Measurements from ENCODE around the gene NVL.
"Not testable (repeated sequence)": the region's sequence is repeated elsewhere in the genome, so short reads cannot be mapped to it uniquely, and the experiment has no call there.

NVL gene

GRCh38 chr1:224329842-224330753, at the start of gene NVL:
TSS of gene NVL (minus strand) at chr1:224330172. CDS start at chr1:224330127, 45 bp downstream.
- DNase-seq (ENCODE audit: low read depth in 2 of 2): peak; percentile 55 to 69

- DNase-seq (ENCODE audit: low read depth in 2 of 2): no peak
Measured at GRCh38 chr1:224378855-224379631, 49.1 kb upstream of the NVL start.

GRCh38 chr1:224377676-224378006, 47.7 kb upstream of the NVL start:
- no peak for DNase-seq (ENCODE audit: low read depth in 2 of 2)

GRCh38 chr1:224375059-224375458, 45.1 kb upstream of the NVL start:
- DNase-seq (ENCODE audit: low read depth in 2 of 2): no peak

GRCh38 chr1:224373008-224373590, 43.1 kb upstream of the NVL start:
- DNase-seq (ENCODE audit: low read depth in 2 of 2): no peak

- DNase-seq (ENCODE audit: low read depth in 2 of 2): no peak
Measured at GRCh38 chr1:224368409-224368808, 38.4 kb upstream of the NVL start.

GRCh38 chr1:224359207-224359606, 29.2 kb upstream of the NVL start:
- no peak for DNase-seq (ENCODE audit: low read depth in 2 of 2)

GRCh38 chr1:224358237-224358636, 28.3 kb upstream of the NVL start:
- DNase-seq (ENCODE audit: low read depth in 2 of 2): no peak

- DNase-seq (ENCODE audit: low read depth in 2 of 2): no peak
Measured at GRCh38 chr1:224357626-224358124, 27.7 kb upstream of the NVL start.

GRCh38 chr1:224356685-224357625, 27.0 kb upstream of the NVL start, which contains the start of gene CNIH4:
TSS of gene CNIH4 (plus strand) at chr1:224356879. CDS start at chr1:224356925, 46 bp downstream.
- peak; percentile 83 to 86 for DNase-seq (ENCODE audit: low read depth in 2 of 2)

GRCh38 chr1:224353975-224354925, 24.3 kb upstream of the NVL start:
- no peak for DNase-seq (ENCODE audit: low read depth in 2 of 2)

- not testable (repeated sequence) for DNase-seq (ENCODE audit: low read depth in 2 of 2)
Measured at GRCh38 chr1:224352436-224353085, 22.6 kb upstream of the NVL start.

GRCh38 chr1:224349716-224350115, 19.7 kb upstream of the NVL start:
- DNase-seq (ENCODE audit: low read depth in 2 of 2): not testable (repeated sequence)

- no peak for DNase-seq (ENCODE audit: low read depth in 2 of 2)
Measured at GRCh38 chr1:224348137-224348536, 18.2 kb upstream of the NVL start.

- no peak for DNase-seq (ENCODE audit: low read depth in 2 of 2)
Measured at GRCh38 chr1:224343679-224344078, 13.7 kb upstream of the NVL start.

- DNase-seq (ENCODE audit: low read depth in 2 of 2): not testable (repeated sequence)
Measured at GRCh38 chr1:224340453-224341384, 10.7 kb upstream of the NVL start.

- no peak for DNase-seq (ENCODE audit: low read depth in 2 of 2)
Measured at GRCh38 chr1:224339442-224340033, 9.6 kb upstream of the NVL start.

Data from stimulated activated CD8-positive, alpha-beta memory T cell treated with anti-CD3 and anti-CD28 coated beads, Interleukin-2, amount 100 ng/mL, for 48 hours (primary cell).